GM12873 (cell line): ENCODE data around the gene CDC14B.

Source experiments
- TF ChIP-seq, protein P1 (sequence below): IDR thresholded peaks from 2 replicates; pipeline ENCODE4 v1.5.1; 2012; ENCODE audit warnings: low read depth, mild to moderate bottlenecking, moderate library complexity, low read length, control low read depth; ENCODE audit not compliant: insufficient read depth; ENCODE audit errors: missing control alignments

The CDC14B gene

DNA sequence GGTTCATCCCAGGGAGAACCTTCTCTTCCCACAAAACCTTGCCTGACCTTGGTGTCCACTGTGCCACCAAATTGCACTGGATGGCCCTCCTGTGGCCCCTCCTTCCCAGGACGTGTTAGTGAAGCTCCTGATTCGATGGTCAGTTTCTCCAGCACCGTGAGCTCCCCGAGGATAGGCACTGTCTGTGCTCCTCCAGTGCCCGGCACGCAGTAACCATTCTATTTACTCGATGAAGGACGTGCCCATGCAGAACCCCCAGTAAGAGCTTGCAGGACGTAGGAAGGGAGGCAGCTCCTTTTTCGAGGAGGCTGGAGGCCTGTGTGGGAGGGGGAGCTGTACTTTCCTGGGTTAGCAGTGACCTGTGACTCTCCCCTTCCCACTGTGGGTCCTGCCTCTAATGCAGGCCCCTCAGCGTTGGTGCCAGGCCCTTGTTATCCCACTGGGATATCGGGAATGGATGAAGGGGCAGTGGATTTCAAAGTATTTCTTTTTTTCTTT is 130.1 kb downstream of the CDC14B start:
- TF ChIP-seq, protein P1, sequence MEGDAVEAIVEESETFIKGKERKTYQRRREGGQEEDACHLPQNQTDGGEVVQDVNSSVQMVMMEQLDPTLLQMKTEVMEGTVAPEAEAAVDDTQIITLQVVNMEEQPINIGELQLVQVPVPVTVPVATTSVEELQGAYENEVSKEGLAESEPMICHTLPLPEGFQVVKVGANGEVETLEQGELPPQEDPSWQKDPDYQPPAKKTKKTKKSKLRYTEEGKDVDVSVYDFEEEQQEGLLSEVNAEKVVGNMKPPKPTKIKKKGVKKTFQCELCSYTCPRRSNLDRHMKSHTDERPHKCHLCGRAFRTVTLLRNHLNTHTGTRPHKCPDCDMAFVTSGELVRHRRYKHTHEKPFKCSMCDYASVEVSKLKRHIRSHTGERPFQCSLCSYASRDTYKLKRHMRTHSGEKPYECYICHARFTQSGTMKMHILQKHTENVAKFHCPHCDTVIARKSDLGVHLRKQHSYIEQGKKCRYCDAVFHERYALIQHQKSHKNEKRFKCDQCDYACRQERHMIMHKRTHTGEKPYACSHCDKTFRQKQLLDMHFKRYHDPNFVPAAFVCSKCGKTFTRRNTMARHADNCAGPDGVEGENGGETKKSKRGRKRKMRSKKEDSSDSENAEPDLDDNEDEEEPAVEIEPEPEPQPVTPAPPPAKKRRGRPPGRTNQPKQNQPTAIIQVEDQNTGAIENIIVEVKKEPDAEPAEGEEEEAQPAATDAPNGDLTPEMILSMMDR = no peak

DNA sequence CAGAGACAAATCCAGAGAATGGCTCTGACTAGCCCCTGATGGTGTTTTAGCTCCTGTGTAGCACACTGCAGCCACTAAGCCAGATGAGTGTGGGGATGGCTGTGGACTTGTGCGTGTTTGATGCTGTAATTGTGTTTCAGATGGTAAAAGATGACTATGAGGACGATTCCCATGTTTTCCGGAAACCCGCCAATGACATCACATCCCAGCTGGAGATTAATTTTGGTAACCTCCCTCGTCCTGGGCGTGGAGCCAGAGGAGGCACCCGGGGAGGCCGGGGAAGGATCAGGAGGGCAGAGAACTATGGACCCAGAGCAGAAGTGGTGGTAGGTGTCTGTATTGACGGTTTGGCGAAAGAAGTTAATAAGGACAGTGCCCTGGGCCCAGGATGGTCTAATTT is 131.7 kb downstream of the CDC14B start:
- TF ChIP-seq, protein P1 = no peak

DNA sequence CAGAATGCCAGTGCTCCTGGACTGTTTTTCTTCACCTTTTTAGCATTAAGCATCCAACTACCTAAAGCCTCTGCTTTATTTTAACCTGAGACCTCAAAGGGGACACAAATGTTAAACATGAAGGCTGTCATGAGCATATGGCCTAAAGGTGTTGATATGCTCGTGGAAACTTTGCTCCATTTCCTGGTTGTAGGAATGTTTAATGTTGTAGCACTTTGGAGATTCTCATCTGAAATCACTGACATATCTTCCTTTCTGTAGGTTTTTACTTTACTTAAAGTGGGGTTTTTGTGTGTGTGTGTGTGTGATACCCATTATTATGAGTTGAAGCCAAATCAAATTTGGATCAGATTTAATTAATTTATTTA is 132.6 kb downstream of the CDC14B start:
- TF ChIP-seq, protein P1 = no peak

DNA sequence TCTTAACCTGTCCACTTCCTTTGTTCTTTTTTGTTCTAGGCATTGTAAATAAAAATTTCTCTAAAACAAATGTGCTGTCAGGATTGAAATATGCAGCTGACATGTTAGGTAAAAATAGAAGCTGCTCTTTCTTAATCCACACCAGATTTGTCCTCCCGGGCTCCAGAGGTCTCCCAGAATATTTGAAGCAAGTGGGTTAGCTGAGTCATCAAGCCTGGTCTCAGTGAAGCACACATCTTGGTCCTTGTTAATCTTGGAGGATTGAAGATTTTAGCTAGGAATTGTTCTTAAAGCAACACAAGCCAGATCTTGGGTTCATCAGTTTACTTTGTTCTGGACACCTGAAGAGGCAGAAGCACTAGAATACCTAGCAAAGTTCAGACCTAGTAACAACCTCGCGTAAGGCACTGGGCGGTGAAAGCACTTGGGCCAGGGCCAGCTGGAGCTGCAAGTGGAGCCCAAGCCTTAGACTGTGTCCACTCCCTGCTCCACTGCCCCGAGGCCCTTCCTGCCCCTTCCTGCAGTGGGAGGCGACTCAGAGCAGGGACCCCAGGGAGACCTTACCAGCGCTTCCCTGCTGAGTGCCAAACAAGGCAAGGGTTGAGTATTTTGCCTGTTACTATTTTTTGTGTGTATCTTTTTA is 133.1 kb downstream of the CDC14B start:
- TF ChIP-seq, protein P1 = no peak

DNA sequence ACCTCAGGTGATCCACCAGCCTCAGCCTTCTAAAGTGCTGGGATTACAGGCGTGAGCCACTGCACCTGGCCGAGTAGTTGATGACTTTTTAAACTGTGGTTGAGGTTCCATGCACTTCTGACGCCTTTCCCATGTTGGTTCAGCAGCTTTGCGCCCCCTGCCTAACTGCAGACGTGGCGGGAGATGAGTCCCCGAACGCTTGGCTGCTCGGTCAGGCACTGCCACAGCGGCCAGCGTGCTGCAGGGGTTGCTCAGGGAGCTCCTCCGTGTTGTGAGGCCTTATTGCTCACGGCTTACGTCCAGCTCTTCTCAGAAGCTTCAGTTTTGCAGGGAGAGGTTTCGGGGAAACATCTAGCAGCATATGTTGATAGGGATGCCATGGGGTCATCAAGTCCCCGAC is 134.4 kb downstream of the CDC14B start:
- TF ChIP-seq, protein P1 = no peak

DNA sequence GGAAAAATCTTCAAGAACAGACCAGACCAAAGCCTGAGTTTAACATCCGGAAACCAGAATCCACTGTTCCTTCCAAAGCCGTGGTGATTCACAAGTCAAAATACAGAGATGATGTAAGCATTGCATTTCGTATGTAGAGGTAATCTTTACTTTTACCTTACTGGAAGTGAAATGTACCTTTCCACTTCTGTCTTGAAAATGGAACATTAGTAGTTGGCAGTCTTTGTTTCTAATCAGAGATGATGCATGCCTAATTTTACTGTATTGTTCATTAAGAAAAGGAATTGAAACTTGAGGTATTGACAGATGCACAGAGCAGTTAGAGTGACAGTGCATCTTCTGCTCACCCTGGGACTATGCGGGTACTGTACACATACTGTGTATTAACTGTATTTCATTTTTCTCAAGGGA is 135.1 kb downstream of the CDC14B start:
- TF ChIP-seq, protein P1 = no peak

DNA sequence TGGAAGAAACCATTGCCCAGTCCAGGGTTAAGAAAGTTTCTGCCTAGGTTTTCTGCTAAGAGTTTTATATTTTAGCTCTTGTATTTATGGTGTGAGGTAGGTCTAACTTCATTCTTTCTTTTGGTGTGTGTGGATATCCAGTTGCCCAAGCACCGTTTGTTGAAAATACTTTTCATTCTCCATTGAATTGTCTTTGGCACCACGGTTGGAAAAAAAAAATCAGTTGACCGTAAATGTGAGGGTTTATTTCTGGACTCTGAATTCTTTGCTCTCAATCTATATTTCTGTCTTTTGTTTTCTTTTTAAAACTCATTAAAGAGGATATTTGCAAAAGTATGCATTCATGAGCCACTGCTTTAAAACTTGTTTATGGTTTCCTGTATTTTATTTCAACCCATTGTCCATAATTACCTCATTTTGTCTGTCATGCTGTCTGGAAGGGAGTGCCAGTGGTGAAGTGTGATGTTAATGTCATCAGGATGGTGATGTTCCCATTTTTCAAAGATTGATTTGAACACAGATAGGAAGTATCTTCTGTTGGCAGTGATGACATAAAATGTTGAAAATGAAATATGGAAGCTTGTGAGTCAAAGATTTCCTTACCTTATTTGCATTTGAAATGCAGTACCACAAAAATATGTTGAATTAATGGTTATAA is 135.8 kb downstream of the CDC14B start:
- TF ChIP-seq, protein P1 = no peak
